Measurements from ENCODE around the gene DPH7. TPM values are rescaled to one million over a fixed set of nuclear protein-coding genes. Genes with fewer than 3 reads are reported as not detected.
"Not testable (repeated sequence)": the region's sequence is repeated elsewhere in the genome, so short reads cannot be mapped to it uniquely, and the experiment has no call there.

Gene DPH7
- total and polyA plus RNA-seq, 4 donors, result 7.9 to 18.9 (median 12.3) TPM

DNA sequence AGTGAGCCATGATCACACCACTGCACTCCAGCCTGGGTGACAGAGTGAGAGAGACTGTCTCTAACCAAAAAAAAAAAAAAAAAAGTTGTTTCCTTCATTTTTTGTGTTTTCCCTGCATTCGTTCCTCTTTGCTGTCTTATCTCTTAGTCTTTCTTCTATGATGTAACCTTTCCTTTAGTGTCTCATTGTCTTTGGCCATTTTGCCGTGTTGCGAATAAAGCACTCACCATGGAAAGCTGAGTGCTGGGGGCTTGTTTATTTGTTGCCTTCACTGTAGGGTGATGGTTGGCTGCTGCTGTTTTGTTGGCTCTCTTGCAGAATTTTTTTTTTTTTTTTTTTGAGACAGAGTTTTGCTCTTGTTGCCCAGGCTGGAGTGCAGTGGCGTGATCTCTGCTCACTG is 47.7 kb upstream of the DPH7 start (continued):
- TF ChIP-seq, protein P1, sequence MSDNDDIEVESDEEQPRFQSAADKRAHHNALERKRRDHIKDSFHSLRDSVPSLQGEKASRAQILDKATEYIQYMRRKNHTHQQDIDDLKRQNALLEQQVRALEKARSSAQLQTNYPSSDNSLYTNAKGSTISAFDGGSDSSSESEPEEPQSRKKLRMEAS (IDR thresholded peaks at IDR 0.05), result no peak

DNA sequence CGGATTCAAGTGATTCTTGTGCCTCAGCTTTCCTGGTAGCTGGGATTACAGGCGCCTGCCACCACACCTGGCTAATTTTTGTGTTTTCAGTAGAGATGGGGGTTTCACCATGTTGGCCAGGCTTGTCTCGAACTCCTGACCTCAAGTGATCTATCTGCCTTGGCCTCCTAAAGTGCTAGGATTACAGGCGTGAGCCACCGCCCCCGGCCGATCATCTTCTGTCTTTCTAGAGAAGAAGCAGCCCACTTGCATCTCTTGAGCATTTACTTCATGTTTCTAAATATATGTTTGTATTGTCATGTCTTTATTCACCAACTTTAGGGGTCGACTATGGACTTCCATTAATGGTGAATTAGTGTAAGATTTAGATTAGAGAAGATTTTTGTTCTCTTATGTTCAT is 43.5 kb upstream of the DPH7 start:
- H3K9ac ChIP-seq (ENCODE audit: low read depth in 1 of 2, low read length in 2 of 2); H3K36me3 ChIP-seq (ENCODE audit: control insufficient read depth in 4 of 4, insufficient read depth in 3 of 4, low read depth in 1 of 4, low read length in 3 of 4); H3K4me3 ChIP-seq (ENCODE audit: low read depth in 1 of 3, low read length in 3 of 3); H3K27me3 ChIP-seq (ENCODE audit: control insufficient read depth in 4 of 4, insufficient read depth in 4 of 4, low read length in 3 of 4); H3K27ac ChIP-seq (ENCODE audit: low read depth in 1 of 2, low read length in 2 of 2); DNase-seq (ENCODE audit: low spot score); H3K9me3 ChIP-seq (ENCODE audit: control insufficient read depth in 4 of 4, low read length in 3 of 4): not testable (repeated sequence)
- WGBS, result 86% methylated on average over 8 of the region's 8 CpGs
- peaks cover 8 to 30% (median 27%) of the 10 kb centered on the region in 4 donors for H3K4me1 ChIP-seq (ENCODE audit: control insufficient read depth in 4 of 4, insufficient read depth in 4 of 4, low read length in 3 of 4)

DNA sequence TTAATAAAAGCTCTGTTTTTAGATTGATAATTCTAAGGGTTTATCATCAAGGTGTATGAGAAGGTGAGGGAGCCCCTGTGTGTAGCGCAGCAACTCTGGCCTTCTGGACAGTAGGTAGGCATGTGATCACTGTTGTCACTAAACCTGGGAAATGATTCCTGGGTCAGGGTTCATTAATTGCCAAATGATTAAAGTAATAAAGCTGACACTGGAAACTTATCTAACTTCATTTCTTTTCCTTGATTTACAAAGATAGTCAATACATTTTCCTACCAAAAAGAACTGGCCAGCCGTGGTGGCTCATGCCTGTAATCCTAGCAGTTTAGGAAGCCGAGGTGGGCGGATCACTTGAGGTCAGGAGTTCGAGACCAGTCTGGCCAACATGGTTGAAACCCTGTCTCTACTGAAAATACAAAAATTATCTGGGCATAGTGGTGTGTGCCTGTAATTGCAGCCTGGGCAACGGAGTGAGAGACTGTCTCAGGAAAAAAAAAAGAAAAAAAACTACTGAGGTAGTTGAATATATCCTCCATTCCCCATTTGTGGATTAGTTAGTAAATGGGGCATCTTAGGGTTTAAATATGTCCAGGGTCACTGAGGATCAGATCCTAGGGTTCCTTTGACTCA is 42.5 kb upstream of the DPH7 start:
- peaks cover 0 to 3% (median 0%) of the 10 kb centered on the region in 4 donors for H3K36me3 ChIP-seq (ENCODE audit: control insufficient read depth in 4 of 4, insufficient read depth in 3 of 4, low read depth in 1 of 4, low read length in 3 of 4)
- WGBS, result 63% methylated on average over 6 of the region's 6 CpGs
- peaks cover 8 to 36% (median 31%) of the 10 kb centered on the region in 4 donors for H3K4me1 ChIP-seq (ENCODE audit: control insufficient read depth in 4 of 4, insufficient read depth in 4 of 4, low read length in 3 of 4)
- H3K27ac ChIP-seq (ENCODE audit: low read depth in 1 of 2, low read length in 2 of 2), result no peak overlapping the region
- TF ChIP-seq NR2F2 (IDR thresholded peaks at IDR 0.05), result no peak
- TF ChIP-seq, protein P2, sequence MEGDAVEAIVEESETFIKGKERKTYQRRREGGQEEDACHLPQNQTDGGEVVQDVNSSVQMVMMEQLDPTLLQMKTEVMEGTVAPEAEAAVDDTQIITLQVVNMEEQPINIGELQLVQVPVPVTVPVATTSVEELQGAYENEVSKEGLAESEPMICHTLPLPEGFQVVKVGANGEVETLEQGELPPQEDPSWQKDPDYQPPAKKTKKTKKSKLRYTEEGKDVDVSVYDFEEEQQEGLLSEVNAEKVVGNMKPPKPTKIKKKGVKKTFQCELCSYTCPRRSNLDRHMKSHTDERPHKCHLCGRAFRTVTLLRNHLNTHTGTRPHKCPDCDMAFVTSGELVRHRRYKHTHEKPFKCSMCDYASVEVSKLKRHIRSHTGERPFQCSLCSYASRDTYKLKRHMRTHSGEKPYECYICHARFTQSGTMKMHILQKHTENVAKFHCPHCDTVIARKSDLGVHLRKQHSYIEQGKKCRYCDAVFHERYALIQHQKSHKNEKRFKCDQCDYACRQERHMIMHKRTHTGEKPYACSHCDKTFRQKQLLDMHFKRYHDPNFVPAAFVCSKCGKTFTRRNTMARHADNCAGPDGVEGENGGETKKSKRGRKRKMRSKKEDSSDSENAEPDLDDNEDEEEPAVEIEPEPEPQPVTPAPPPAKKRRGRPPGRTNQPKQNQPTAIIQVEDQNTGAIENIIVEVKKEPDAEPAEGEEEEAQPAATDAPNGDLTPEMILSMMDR (IDR thresholded peaks at IDR 0.05; ENCODE audit: low read depth, low read length, missing input control), result peak; percentile 30
- peak; percentile 13 to 18 for TF ChIP-seq HNF4A (conservative IDR thresholded peaks at IDR 0.05)
- no peaks in the 10 kb centered on the region for H3K27me3 ChIP-seq (ENCODE audit: control insufficient read depth in 4 of 4, insufficient read depth in 4 of 4, low read length in 3 of 4)
- no peak for DNase-seq (ENCODE audit: low spot score)
- no peaks in the 10 kb centered on the region for H3K9me3 ChIP-seq (ENCODE audit: control insufficient read depth in 4 of 4, low read length in 3 of 4)
- no peak overlapping the region for H3K4me3 ChIP-seq (ENCODE audit: low read depth in 1 of 3, low read length in 3 of 3)
- H3K9ac ChIP-seq (ENCODE audit: low read depth in 1 of 2, low read length in 2 of 2), result peak overlapping the region in 1 of 2 donors; percentile 21

DNA sequence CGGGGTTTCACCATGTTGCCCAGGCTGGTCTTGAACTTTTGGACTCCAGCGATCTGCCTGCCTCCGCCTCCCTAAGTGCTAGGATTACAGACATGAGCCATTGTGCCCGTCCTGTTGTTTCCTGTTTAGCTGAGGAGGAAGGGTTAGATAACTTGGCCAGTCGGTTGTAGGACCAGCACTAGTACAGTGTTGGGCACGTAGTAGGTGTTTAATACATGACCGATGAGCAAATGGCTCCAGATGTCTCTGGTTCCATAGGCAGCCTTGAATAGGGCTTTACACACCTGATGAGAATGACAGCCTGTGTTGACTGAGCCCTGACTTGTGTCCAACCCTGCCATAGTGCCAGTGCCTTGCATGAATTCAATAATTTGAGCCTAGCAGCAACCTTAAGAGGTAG is 41.9 kb upstream of the DPH7 start:
- Histone ChIP-seq H3K4me1 (ENCODE audit: control insufficient read depth in 4 of 4, insufficient read depth in 4 of 4, low read length in 3 of 4) (peaks cover 8 to 38% (median 32%) of the 10 kb centered on the region in 4 donors), H3K4me3 (ENCODE audit: low read depth in 1 of 3, low read length in 3 of 3) (no peak overlapping the region), H3K9ac (ENCODE audit: low read depth in 1 of 2, low read length in 2 of 2) (no peak overlapping the region), H3K27me3 (ENCODE audit: control insufficient read depth in 4 of 4, insufficient read depth in 4 of 4, low read length in 3 of 4) (no peaks in the 10 kb centered on the region), H3K27ac (ENCODE audit: low read depth in 1 of 2, low read length in 2 of 2) (no peak overlapping the region), H3K9me3 (ENCODE audit: control insufficient read depth in 4 of 4, low read length in 3 of 4) (no peaks in the 10 kb centered on the region), H3K36me3 (ENCODE audit: control insufficient read depth in 4 of 4, insufficient read depth in 3 of 4, low read depth in 1 of 4, low read length in 3 of 4) (peaks cover 0 to 6% (median 3%) of the 10 kb centered on the region in 4 donors)
- TF ChIP-seq, protein P1 (IDR thresholded peaks at IDR 0.05), result no peak
- no peak for TF ChIP-seq NR2F2 (IDR thresholded peaks at IDR 0.05)
- TF ChIP-seq, protein P3, sequence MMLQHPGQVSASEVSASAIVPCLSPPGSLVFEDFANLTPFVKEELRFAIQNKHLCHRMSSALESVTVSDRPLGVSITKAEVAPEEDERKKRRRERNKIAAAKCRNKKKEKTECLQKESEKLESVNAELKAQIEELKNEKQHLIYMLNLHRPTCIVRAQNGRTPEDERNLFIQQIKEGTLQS (IDR thresholded peaks at IDR 0.05), result no peak
- TF ChIP-seq, protein P4, sequence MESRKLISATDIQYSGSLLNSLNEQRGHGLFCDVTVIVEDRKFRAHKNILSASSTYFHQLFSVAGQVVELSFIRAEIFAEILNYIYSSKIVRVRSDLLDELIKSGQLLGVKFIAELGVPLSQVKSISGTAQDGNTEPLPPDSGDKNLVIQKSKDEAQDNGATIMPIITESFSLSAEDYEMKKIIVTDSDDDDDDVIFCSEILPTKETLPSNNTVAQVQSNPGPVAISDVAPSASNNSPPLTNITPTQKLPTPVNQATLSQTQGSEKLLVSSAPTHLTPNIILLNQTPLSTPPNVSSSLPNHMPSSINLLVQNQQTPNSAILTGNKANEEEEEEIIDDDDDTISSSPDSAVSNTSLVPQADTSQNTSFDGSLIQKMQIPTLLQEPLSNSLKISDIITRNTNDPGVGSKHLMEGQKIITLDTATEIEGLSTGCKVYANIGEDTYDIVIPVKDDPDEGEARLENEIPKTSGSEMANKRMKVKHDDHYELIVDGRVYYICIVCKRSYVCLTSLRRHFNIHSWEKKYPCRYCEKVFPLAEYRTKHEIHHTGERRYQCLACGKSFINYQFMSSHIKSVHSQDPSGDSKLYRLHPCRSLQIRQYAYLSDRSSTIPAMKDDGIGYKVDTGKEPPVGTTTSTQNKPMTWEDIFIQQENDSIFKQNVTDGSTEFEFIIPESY (IDR thresholded peaks at IDR 0.05), result no peak
- TF ChIP-seq YY1 (IDR thresholded peaks at IDR 0.05), result no peak
- no peak for TF ChIP-seq FOXA1 (IDR thresholded peaks at IDR 0.05)
- no peak for TF ChIP-seq JUND (IDR thresholded peaks at IDR 0.05)
- no peak for TF ChIP-seq SP1 (IDR thresholded peaks at IDR 0.05)
- TF ChIP-seq HNF4A (conservative IDR thresholded peaks at IDR 0.05), result no peak
- TF ChIP-seq RXRA (IDR thresholded peaks at IDR 0.05), result no peak
- no peak for TF ChIP-seq RAD21 (IDR thresholded peaks at IDR 0.05)
- TF ChIP-seq EGR1 (IDR thresholded peaks at IDR 0.05; ENCODE audit: low read depth in 2 of 2), result no peak
- TF ChIP-seq TAF1 (conservative IDR thresholded peaks at IDR 0.05), result no peak
- TF ChIP-seq, protein P5, sequence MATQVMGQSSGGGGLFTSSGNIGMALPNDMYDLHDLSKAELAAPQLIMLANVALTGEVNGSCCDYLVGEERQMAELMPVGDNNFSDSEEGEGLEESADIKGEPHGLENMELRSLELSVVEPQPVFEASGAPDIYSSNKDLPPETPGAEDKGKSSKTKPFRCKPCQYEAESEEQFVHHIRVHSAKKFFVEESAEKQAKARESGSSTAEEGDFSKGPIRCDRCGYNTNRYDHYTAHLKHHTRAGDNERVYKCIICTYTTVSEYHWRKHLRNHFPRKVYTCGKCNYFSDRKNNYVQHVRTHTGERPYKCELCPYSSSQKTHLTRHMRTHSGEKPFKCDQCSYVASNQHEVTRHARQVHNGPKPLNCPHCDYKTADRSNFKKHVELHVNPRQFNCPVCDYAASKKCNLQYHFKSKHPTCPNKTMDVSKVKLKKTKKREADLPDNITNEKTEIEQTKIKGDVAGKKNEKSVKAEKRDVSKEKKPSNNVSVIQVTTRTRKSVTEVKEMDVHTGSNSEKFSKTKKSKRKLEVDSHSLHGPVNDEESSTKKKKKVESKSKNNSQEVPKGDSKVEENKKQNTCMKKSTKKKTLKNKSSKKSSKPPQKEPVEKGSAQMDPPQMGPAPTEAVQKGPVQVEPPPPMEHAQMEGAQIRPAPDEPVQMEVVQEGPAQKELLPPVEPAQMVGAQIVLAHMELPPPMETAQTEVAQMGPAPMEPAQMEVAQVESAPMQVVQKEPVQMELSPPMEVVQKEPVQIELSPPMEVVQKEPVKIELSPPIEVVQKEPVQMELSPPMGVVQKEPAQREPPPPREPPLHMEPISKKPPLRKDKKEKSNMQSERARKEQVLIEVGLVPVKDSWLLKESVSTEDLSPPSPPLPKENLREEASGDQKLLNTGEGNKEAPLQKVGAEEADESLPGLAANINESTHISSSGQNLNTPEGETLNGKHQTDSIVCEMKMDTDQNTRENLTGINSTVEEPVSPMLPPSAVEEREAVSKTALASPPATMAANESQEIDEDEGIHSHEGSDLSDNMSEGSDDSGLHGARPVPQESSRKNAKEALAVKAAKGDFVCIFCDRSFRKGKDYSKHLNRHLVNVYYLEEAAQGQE (IDR thresholded peaks at IDR 0.05), result no peak
- no peak for DNase-seq (ENCODE audit: low spot score)
- WGBS, result 76% methylated on average over 7 of the region's 7 CpGs

All from liver (tissue), 9 donors.